Left colon (tissue), 2 donors: ENCODE results near the gene PKNOX2. TPM values are rescaled to one million over a fixed set of nuclear protein-coding genes. Genes with fewer than 3 reads are reported as not detected.

Source experiments
- ATAC-seq: fragments of 200-7000 bp; cut with Tn5 transposase; one replicate; pipeline ENCODE4 v1.9.1; 2020; ENCODE audit warnings: mild to moderate bottlenecking, moderate library complexity
- DNase-seq, 2 donors: peaks; one replicate each; pipeline ENCODE4 v3.0.0-alpha.2; 2020
- intact Hi-C, 2 donors: fragments of 100-400 bp; cut with DNase I in 1 of 2; cut with micrococcal nuclease in 1 of 2; formaldehyde crosslinking; loops; one replicate each; pipeline versions ENCODE4 v1.11.2 to v1.14.0; 2022; cut with DNase I, micrococcal nuclease
- long read RNA-seq: library from polyadenylated mRNA; unstranded; transcript quantifications from one replicate; pipeline ENCODE4 v2.0.0, GENCODE V29; 2021
- total RNA-seq, 2 donors: library from RNA; stranded (reverse); fragmentation: NEBNext Ultra II Directional; extraction: Animal tissue kit (Norgen Biotek cat#: 25700); gene quantifications; one replicate each; pipeline ENCODE4 v1.2.1, GENCODE V29; 2021
- donor health status: DM: no; HTN: no; CAD: no.
- donor health status: DM: yes; HTN: yes; CAD: no.

PKNOX2 gene
- 1 to 10 TPM in 1 of 2 donors, under 1 TPM in 1; 0.49 to 1.5 TPM for total RNA-seq
- long read RNA-seq: 0 reads

GRCh38 chr11:125164422-125165110 lies at the start of gene PKNOX2:
Gene PKNOX2 (plus strand): TSS chr11:125164751. CDS start chr11:125351306, 186,555 bp downstream.
- ATAC-seq (peak; percentile 78), DNase-seq (peak; percentile 44 to 70)
- intact Hi-C loops: loop anchor here in 1 of 2 donors (5.0 kb wide), 1 partner anchor 183 kb away; no protein-coding TSS in a partner anchor

- ATAC-seq: no peak
- no peak for DNase-seq
- intact Hi-C loops: no loop called here
Measured at GRCh38 chr11:125117429-125117828, 47.1 kb upstream of the PKNOX2 start.

- intact Hi-C loops: no loop called here
- ATAC-seq: no peak
- no peak for DNase-seq
Measured at GRCh38 chr11:125123194-125123946, 41.2 kb upstream of the PKNOX2 start.

GRCh38 chr11:125123947-125124617 lies 40.5 kb upstream of the PKNOX2 start:
- intact Hi-C loops: no loop called here
- ATAC-seq (peak; percentile 73), DNase-seq (peak; percentile 39 to 56)

- no peak for ATAC-seq
- intact Hi-C loops: no loop called here
- no peak for DNase-seq
Measured at GRCh38 chr11:125124618-125124992, 39.9 kb upstream of the PKNOX2 start.

GRCh38 chr11:125128450-125128849 lies 36.1 kb upstream of the PKNOX2 start:
- intact Hi-C loops: no loop called here
- ATAC-seq (no peak), DNase-seq (no peak)

GRCh38 chr11:125129316-125129993 lies 35.1 kb upstream of the PKNOX2 start:
- DNase-seq (no peak), ATAC-seq (no peak)
- intact Hi-C loops: no loop called here

- intact Hi-C loops: no loop called here
- DNase-seq: no peak
- no peak for ATAC-seq
Measured at GRCh38 chr11:125132071-125132470, 32.5 kb upstream of the PKNOX2 start.

- no peak for ATAC-seq
- no peak for DNase-seq
- intact Hi-C loops: no loop called here
Measured at GRCh38 chr11:125132596-125132995, 32.0 kb upstream of the PKNOX2 start.

- DNase-seq (no peak), ATAC-seq (no peak)
- intact Hi-C loops: no loop called here
Measured at GRCh38 chr11:125136001-125136400, 28.6 kb upstream of the PKNOX2 start.

GRCh38 chr11:125138966-125139365 lies 25.6 kb upstream of the PKNOX2 start:
- intact Hi-C loops: no loop called here
- ATAC-seq: no peak
- no peak for DNase-seq

GRCh38 chr11:125139778-125140177 lies 24.8 kb upstream of the PKNOX2 start:
- intact Hi-C loops: no loop called here
- DNase-seq (no peak), ATAC-seq (no peak)

- no peak for DNase-seq
- intact Hi-C loops: no loop called here
- ATAC-seq: no peak
Measured at GRCh38 chr11:125140233-125140632, 24.3 kb upstream of the PKNOX2 start.

GRCh38 chr11:125141178-125141577 lies 23.4 kb upstream of the PKNOX2 start:
- no peak for DNase-seq
- intact Hi-C loops: no loop called here
- ATAC-seq: no peak

GRCh38 chr11:125141686-125142535 lies 22.6 kb upstream of the PKNOX2 start:
- intact Hi-C loops: no loop called here
- peak; percentile 61 for ATAC-seq
- peak in 1 of 2 donors; percentile 50 for DNase-seq

- intact Hi-C loops: no loop called here
Measured at GRCh38 chr11:125146232-125146631, 18.3 kb upstream of the PKNOX2 start.

GRCh38 chr11:125147280-125147679 lies 17.3 kb upstream of the PKNOX2 start:
- intact Hi-C loops: no loop called here
- ATAC-seq: no peak
- DNase-seq: no peak

More at GRCh38 chr11:125146232-125146631, 18.3 kb upstream of the PKNOX2 start:
- DNase-seq (no peak), ATAC-seq (no peak)

GRCh38 chr11:125148011-125148410 lies 16.5 kb upstream of the PKNOX2 start:
- intact Hi-C loops: no loop called here
- no peak for DNase-seq
- ATAC-seq: no peak
